ENCODE results near the gene ANKRD39. TPM values are rescaled to one million over a fixed set of nuclear protein-coding genes. Genes with fewer than 3 reads are reported as not detected.
A peak's percentile ranks its signal among the peaks of the same experiment; 100 is the strongest.

The ANKRD39 gene
- total RNA-seq, 1 donor from 2014 or later: 7.8 TPM

- peak; percentile 40 for ATAC-seq
Measured at GRCh38 chr2:96887493-96888012, 29.7 kb upstream of the ANKRD39 start.

GRCh38 chr2:96885432-96886347 is 27.9 kb upstream of the ANKRD39 start:
- no peak for ATAC-seq

- peak; percentile 51 for ATAC-seq
Measured at GRCh38 chr2:96884299-96885094, 26.7 kb upstream of the ANKRD39 start.

GRCh38 chr2:96883306-96883705 is 25.5 kb upstream of the ANKRD39 start:
- no peak for ATAC-seq

- no peak for ATAC-seq
Measured at GRCh38 chr2:96882906-96883305, 25.1 kb upstream of the ANKRD39 start.

- ATAC-seq: peak; percentile 74
Measured at GRCh38 chr2:96882230-96882629, 24.4 kb upstream of the ANKRD39 start.

GRCh38 chr2:96881349-96882195 is 23.8 kb upstream of the ANKRD39 start:
- no peak for ATAC-seq

GRCh38 chr2:96880891-96881273 is 23.1 kb upstream of the ANKRD39 start:
- no peak for ATAC-seq

GRCh38 chr2:96879545-96880040 is 21.8 kb upstream of the ANKRD39 start:
- no peak for ATAC-seq

GRCh38 chr2:96878796-96879544 is 21.2 kb upstream of the ANKRD39 start:
- ATAC-seq: no peak

GRCh38 chr2:96878171-96878570 is 20.4 kb upstream of the ANKRD39 start:
- ATAC-seq: no peak

GRCh38 chr2:96877631-96878092 is 19.8 kb upstream of the ANKRD39 start:
- ATAC-seq: no peak

GRCh38 chr2:96877042-96877451 is 19.2 kb upstream of the ANKRD39 start:
- ATAC-seq: no peak

GRCh38 chr2:96876269-96877041 is 18.6 kb upstream of the ANKRD39 start:
- no peak for ATAC-seq

GRCh38 chr2:96875498-96876268 is 17.9 kb upstream of the ANKRD39 start:
- no peak for ATAC-seq

GRCh38 chr2:96874198-96874831 is 16.5 kb upstream of the ANKRD39 start:
- peak; percentile 10 for ATAC-seq

- no peak for ATAC-seq
Measured at GRCh38 chr2:96873651-96874096, 15.9 kb upstream of the ANKRD39 start.

GRCh38 chr2:96872591-96873349 is 15.0 kb upstream of the ANKRD39 start:
- ATAC-seq: no peak

Measured in esophagus mucosa (tissue), 1 donor.